Mesendoderm (in vitro differentiated cells): ENCODE results near the gene TRIM33.

Source experiments
- DNase-seq: peaks from one replicate; pipeline ENCODE4 v3.0.0; 2013
- H2AK5ac ChIP-seq: 2 replicates; pipeline ENCODE4 v1.6.1; 2013; ENCODE audit warnings: low read length, inconsistent platforms
- H2BK120ac ChIP-seq: 2 replicates; pipeline ENCODE4 v1.6.1; 2013; ENCODE audit warnings: low read depth, mild to moderate bottlenecking, low read length, moderate library complexity, mixed read lengths
- H2BK15ac ChIP-seq: replicated peaks from 2 replicates; pipeline ENCODE4 v1.6.1; 2013; ENCODE audit warnings: low read depth, mild to moderate bottlenecking, moderate library complexity
- H2BK5ac ChIP-seq: 2 replicates; pipeline ENCODE4 v1.6.1; 2013; ENCODE audit warnings: low read length, inconsistent platforms
- H3K18ac ChIP-seq: 2 replicates; pipeline ENCODE4 v1.6.1; 2013; ENCODE audit warnings: mild to moderate bottlenecking, low read length, mixed read lengths
- H3K23ac ChIP-seq: one replicate; pipeline ENCODE4 v1.6.1; 2013; ENCODE audit warnings: low read length
- H3K27ac ChIP-seq: 2 replicates; pipeline ENCODE4 v1.5.1; 2013; ENCODE audit warnings: low read depth, mild to moderate bottlenecking, inconsistent platforms, low read length, moderate library complexity
- H3K27me3 ChIP-seq: 2 replicates; pipeline ENCODE4 v1.6.1; 2013; ENCODE audit warnings: low read length, control low read depth, mild to moderate bottlenecking, inconsistent platforms; ENCODE audit not compliant: insufficient read depth, poor library complexity
- H3K36me3 ChIP-seq: 2 replicates; pipeline ENCODE4 v1.6.1; 2013; ENCODE audit warnings: low read length, inconsistent platforms; ENCODE audit not compliant: control insufficient read depth, insufficient read depth
- H3K4ac ChIP-seq: one replicate; pipeline ENCODE4 v1.6.1; 2013; ENCODE audit warnings: low read depth, mild to moderate bottlenecking, low read length, moderate library complexity
- H3K4me1 ChIP-seq: 2 replicates; pipeline ENCODE4 v1.6.1; 2013; ENCODE audit warnings: low read depth, low read length, inconsistent platforms; ENCODE audit not compliant: control insufficient read depth
- H3K4me2 ChIP-seq: 2 replicates; pipeline ENCODE4 v1.6.1; 2013; ENCODE audit warnings: low read length
- H3K4me3 ChIP-seq: 2 replicates; pipeline ENCODE4 v1.5.1; 2013; ENCODE audit warnings: mild to moderate bottlenecking, low read length
- H3K56ac ChIP-seq: one replicate; pipeline ENCODE4 v1.6.1; 2013; ENCODE audit warnings: low read length
- H3K79me1 ChIP-seq: 2 replicates; pipeline ENCODE4 v1.6.1; 2013; ENCODE audit warnings: low read length, inconsistent platforms
- H3K79me2 ChIP-seq: 2 replicates; pipeline ENCODE4 v1.6.1; 2013; ENCODE audit warnings: mild to moderate bottlenecking, low read length; ENCODE audit not compliant: control insufficient read depth, insufficient read depth
- H3K9ac ChIP-seq: 2 replicates; pipeline ENCODE4 v1.6.1; 2013; ENCODE audit warnings: low read length, inconsistent platforms
- H4K5ac ChIP-seq: one replicate; pipeline ENCODE4 v1.6.1; 2013; ENCODE audit warnings: low read length
- H4K8ac ChIP-seq: one replicate; pipeline ENCODE4 v1.6.1; 2013; ENCODE audit warnings: low read depth, mild to moderate bottlenecking, control low read depth, low read length, moderate library complexity
- WGBS: extraction: QIAGEN DNeasy Blood & Tissue Kit; methylation state at CpG from one replicate; pipeline ENCODE4 v1.1.7; 2013; ENCODE audit warnings: low lambda C conversion rate, missing lambda C conversion rate; ENCODE audit not compliant: insufficient coverage; ENCODE audit errors: extremely low coverage; 5-methylcytosine and 5-hydroxymethylcytosine counted together

Gene TRIM33

DNA sequence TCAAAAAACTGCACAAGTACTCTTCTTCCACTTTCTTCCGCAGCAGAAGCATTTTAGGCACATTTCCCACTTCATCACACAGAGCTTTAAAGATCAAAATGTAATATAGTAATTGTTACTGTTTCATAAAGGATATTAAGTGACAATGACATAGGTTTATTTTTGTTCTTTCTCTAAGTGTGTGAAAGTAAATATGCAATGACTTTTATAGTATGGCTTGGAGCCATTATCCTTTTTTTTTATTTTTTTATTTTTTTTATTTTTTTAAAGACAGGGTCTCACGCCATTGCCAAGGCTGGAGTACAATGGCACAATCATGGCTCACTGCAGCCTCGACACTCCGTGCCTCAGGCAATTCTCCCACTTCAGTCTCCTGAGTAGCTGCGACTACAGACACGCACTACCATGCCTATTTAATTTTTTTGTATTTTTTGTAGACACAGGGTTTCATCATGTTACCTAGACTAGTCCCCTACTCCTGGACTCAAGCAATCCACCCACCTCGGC lies 7.0 kb downstream of the TRIM33 start:
- Histone ChIP-seq H3K4me3 (no peak overlapping the region), H3K79me2 (peaks cover 54% of the 10 kb centered on the region), H3K4ac (no peak overlapping the region), H2BK15ac (no peak overlapping the region), H2BK120ac (no peak overlapping the region), H3K9ac (no peak overlapping the region), H3K36me3 (no peaks in the 10 kb centered on the region), H4K5ac (no peak overlapping the region), H2AK5ac (no peak overlapping the region), H3K4me1 (peaks cover 6% of the 10 kb centered on the region), H3K27ac (no peak overlapping the region), H3K27me3 (no peaks in the 10 kb centered on the region), H3K56ac (no peak overlapping the region), H4K8ac (no peak overlapping the region), H2BK5ac (no peak overlapping the region), H3K18ac (no peak overlapping the region), H3K79me1 (peaks cover 10% of the 10 kb centered on the region), H3K4me2 (no peak overlapping the region), H3K23ac (no peak overlapping the region)
- WGBS = no CpG with 5 or more reads among the region's 7 CpGs
- no peak for DNase-seq

DNA sequence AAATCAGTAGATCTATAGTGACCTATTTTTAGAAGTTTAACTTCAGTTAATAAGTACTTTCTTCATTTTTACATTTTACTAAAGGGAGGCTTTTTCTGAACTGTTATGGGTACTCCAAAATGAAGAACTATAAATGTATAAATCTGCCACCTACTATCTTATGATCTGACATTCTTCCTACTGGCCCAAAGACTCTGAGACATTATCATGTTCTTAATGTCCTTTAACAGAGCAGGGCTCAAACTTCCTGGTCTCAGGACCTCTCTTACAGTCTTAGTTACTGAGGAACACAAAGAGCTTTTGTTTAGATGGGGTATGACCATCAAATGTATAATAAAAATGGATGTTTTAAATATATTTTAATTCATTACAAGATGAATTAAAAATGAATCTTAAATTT lies 8.9 kb downstream of the TRIM33 start:
- no peak overlapping the region for H3K4me3 ChIP-seq
- H3K18ac ChIP-seq = no peak overlapping the region
- no peak for DNase-seq

DNA sequence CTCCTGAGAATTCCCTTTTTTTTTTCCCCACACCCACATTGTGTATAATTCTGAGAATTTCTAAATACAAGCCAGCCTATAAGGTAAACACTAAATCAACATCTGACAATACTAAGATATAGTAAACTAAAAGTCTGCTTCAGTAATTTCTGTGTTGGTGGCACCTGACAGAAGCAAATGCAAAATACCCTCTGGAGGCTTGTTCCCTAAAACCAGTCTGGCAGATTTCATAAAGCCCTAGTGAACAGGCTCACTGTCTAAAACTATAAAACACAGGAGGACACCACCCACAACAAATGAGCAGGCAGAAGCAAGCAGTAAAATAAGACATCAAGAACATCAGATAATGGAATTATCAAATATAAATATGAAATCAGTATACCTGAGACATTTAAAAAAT lies 11.5 kb downstream of the TRIM33 start:
- Histone ChIP-seq H3K23ac (no peak overlapping the region), H4K8ac (no peak overlapping the region), H2AK5ac (no peak overlapping the region), H3K79me2 (peaks cover 41% of the 10 kb centered on the region), H3K4me3 (no peak overlapping the region), H3K27ac (no peak overlapping the region), H3K4ac (no peak overlapping the region), H3K79me1 (peaks cover 7% of the 10 kb centered on the region), H3K4me2 (no peak overlapping the region), H4K5ac (no peak overlapping the region), H2BK120ac (no peak overlapping the region), H3K4me1 (no peaks in the 10 kb centered on the region), H3K27me3 (no peaks in the 10 kb centered on the region), H2BK15ac (no peak overlapping the region), H3K36me3 (no peaks in the 10 kb centered on the region), H2BK5ac (no peak overlapping the region), H3K9ac (no peak overlapping the region), H3K56ac (no peak overlapping the region), H3K18ac (no peak overlapping the region)
- DNase-seq = no peak

More for the DNA sequence above, 8.9 kb downstream of the TRIM33 start:
- Histone ChIP-seq H2BK15ac (no peak overlapping the region), H3K4me1 (no peaks in the 10 kb centered on the region), H4K5ac (no peak overlapping the region), H3K4ac (no peak overlapping the region), H3K56ac (no peak overlapping the region), H3K36me3 (no peaks in the 10 kb centered on the region), H2AK5ac (no peak overlapping the region), H3K23ac (no peak overlapping the region), H3K9ac (no peak overlapping the region), H3K4me2 (no peak overlapping the region), H3K27ac (no peak overlapping the region), H3K79me1 (peaks cover 7% of the 10 kb centered on the region), H3K79me2 (peaks cover 45% of the 10 kb centered on the region), H3K27me3 (no peaks in the 10 kb centered on the region), H2BK120ac (no peak overlapping the region), H2BK5ac (no peak overlapping the region), H4K8ac (no peak overlapping the region)

DNA sequence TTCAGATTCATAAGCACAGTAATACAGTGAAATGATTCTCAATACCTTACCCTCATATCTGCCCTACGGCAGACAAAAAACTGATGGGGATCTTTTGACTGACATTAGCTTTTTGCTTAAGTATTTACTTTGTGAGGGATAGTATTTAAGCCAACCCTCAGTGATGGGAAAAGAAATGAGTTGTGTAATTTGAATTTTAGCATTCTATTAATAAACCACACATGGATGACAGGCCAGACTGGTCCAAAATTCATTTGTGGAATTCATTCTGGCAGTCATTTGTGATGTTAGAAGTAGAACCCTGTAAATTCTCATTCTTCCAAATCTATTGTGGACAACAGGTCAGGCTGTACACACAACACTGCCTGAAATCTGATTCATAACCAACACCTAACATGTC lies 14.9 kb downstream of the TRIM33 start:
- WGBS = no CpG with 5 or more reads among the region's 1 CpG

DNA sequence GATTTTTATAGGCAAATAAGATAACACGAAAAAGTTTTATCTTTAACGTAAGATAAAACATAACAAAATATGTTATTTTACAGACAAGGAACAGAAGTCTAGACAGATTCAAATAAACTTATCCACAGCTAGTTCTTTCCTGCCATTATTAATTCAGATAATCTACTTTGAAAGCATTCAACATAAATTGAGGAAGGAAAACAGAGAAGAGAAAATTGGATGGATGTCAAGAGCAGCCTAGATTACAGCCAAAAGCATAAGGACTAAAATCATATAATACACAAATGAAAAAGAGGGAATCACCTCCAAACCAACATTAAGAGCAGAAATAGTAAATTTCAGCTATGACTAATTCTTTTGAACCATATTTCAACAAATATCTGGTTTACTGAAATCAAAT lies 15.5 kb downstream of the TRIM33 start:
- Histone ChIP-seq H3K4me2 (no peak overlapping the region), H3K4me1 (no peaks in the 10 kb centered on the region), H3K36me3 (no peaks in the 10 kb centered on the region), H3K79me2 (peaks cover 51% of the 10 kb centered on the region), H3K79me1 (peaks cover 7% of the 10 kb centered on the region), H3K18ac (no peak overlapping the region), H3K27ac (no peak overlapping the region), H2BK15ac (no peak overlapping the region), H3K23ac (no peak overlapping the region), H3K27me3 (no peaks in the 10 kb centered on the region), H3K4ac (no peak overlapping the region), H2BK120ac (no peak overlapping the region), H4K5ac (no peak overlapping the region), H3K56ac (no peak overlapping the region), H3K9ac (no peak overlapping the region), H4K8ac (no peak overlapping the region), H3K4me3 (no peak overlapping the region), H2BK5ac (no peak overlapping the region), H2AK5ac (no peak overlapping the region)
- WGBS = no CpG with 5 or more reads among the region's 2 CpGs
- DNase-seq = no peak

More for the DNA sequence above, 14.9 kb downstream of the TRIM33 start:
- no peak overlapping the region for H3K23ac ChIP-seq
- no peak overlapping the region for H3K4ac ChIP-seq
- no peak overlapping the region for H2BK5ac ChIP-seq
- peaks cover 7% of the 10 kb centered on the region for H3K79me1 ChIP-seq
- H3K4me1 ChIP-seq = no peaks in the 10 kb centered on the region
- no peak overlapping the region for H2AK5ac ChIP-seq
- no peak overlapping the region for H3K27ac ChIP-seq
- H3K4me3 ChIP-seq = no peak overlapping the region
- H3K18ac ChIP-seq = no peak overlapping the region
- no peak for DNase-seq
- peaks cover 48% of the 10 kb centered on the region for H3K79me2 ChIP-seq
- no peaks in the 10 kb centered on the region for H3K27me3 ChIP-seq
- H3K9ac ChIP-seq = no peak overlapping the region
- no peak overlapping the region for H2BK15ac ChIP-seq
- no peak overlapping the region for H3K4me2 ChIP-seq
- H3K56ac ChIP-seq = no peak overlapping the region
- H3K36me3 ChIP-seq = no peaks in the 10 kb centered on the region
- no peak overlapping the region for H4K5ac ChIP-seq
- no peak overlapping the region for H2BK120ac ChIP-seq
- H4K8ac ChIP-seq = no peak overlapping the region

DNA sequence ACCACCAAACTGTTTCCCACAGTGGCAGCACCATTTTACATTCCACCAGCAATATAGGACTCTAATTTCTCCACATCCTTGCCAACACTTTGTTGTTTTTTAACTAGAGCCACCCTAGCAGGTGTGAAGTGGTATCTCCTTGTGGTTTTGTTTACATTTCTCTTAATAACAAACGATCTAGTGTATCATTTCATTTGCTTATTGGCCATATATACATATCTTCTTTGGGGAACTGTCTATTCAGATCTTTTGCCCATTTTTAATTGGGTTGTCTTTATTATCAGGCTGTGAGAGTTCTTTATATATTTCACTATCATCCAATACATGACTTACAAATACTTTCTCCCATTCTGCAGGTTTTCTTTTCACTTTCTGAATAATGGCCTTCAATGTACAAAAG lies 18.0 kb downstream of the TRIM33 start:
- Histone ChIP-seq H3K23ac (no peak overlapping the region), H3K9ac (no peak overlapping the region), H3K4me3 (no peak overlapping the region), H3K4me1 (no peaks in the 10 kb centered on the region), H3K27me3 (no peaks in the 10 kb centered on the region), H3K56ac (no peak overlapping the region), H2BK15ac (no peak overlapping the region), H3K27ac (no peak overlapping the region), H3K79me1 (peaks cover 6% of the 10 kb centered on the region), H2BK5ac (no peak overlapping the region), H4K5ac (no peak overlapping the region), H3K79me2 (peaks cover 55% of the 10 kb centered on the region), H3K4ac (no peak overlapping the region), H2AK5ac (no peak overlapping the region), H4K8ac (no peak overlapping the region), H3K36me3 (no peaks in the 10 kb centered on the region), H3K4me2 (no peak overlapping the region), H2BK120ac (no peak overlapping the region), H3K18ac (no peak overlapping the region)
- DNase-seq = no peak
- no CpG with 5 or more reads among the region's 1 CpG for WGBS
